Right renal pelvis (tissue), 4 donors: ENCODE measurements around the gene MCC. TPM values are rescaled to one million over a fixed set of nuclear protein-coding genes. Genes with fewer than 3 reads are reported as not detected.

Experiments used
- DNase-seq, 4 donors: peaks; one replicate each; pipeline ENCODE4 v3.0.0-alpha.2; 2013; ENCODE audit warnings: low read depth in 4 of 4, low spot score in 3 of 4, missing footprints in 1 of 4
- polyA plus RNA-seq, 4 donors: library from polyadenylated mRNA; unstranded; fragments of 120-200 nt; gene quantifications; one replicate each; pipeline ENCODE4 v1.2.1, GENCODE V29; 2013; ENCODE audit not compliant: insufficient read length in 4 of 4

The MCC gene
- polyA plus RNA-seq, 4 donors, result 27.6 to 34.8 (median 32.4) TPM

GRCh38 chr5:113278976-113279375 lies 209.3 kb downstream of the MCC start:
- DNase-seq, result no peak

- no peak for DNase-seq
Measured at GRCh38 chr5:113276493-113276892, 211.8 kb downstream of the MCC start.

- no peak for DNase-seq
Measured at GRCh38 chr5:113276001-113276400, 212.3 kb downstream of the MCC start.

- no peak for DNase-seq
Measured at GRCh38 chr5:113274836-113275414, 213.3 kb downstream of the MCC start.

GRCh38 chr5:113273948-113274347 lies 214.3 kb downstream of the MCC start:
- DNase-seq, result no peak

DNA sequence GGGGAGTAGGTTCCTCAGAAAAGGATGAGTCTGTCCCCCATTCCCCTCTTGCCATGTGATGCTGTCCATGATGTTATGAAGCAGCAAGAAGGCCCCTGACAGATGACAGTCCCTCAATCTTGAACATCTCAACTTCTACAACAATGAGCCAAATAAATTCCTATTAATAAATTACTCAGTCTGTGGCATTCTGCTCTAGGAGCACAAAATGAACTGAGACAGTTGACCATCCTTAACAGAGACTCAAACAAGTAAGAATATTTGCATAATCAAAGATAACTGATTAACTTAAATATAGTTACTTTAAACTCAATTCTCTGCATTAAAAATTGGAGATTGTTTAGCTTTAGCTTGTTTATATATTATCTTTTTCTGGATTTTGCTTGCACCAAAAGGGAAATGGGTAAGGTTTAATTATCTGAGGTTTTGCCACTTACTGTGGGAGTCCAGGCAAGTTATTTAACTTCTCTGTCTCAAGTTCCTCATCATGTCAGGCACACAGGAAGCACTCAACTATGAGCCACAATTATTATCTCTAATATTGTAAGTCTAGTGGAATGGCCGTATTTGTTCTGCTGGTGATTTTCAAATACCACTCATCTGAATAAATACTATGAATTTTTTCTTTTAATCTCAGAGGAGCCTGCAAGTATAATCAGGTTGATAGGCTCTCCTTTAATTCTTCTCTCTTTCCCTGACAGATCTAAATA lies 216.4 kb downstream of the MCC start:
- DNase-seq, result no peak

GRCh38 chr5:113271015-113271414 lies 217.2 kb downstream of the MCC start:
- DNase-seq, result no peak

DNA sequence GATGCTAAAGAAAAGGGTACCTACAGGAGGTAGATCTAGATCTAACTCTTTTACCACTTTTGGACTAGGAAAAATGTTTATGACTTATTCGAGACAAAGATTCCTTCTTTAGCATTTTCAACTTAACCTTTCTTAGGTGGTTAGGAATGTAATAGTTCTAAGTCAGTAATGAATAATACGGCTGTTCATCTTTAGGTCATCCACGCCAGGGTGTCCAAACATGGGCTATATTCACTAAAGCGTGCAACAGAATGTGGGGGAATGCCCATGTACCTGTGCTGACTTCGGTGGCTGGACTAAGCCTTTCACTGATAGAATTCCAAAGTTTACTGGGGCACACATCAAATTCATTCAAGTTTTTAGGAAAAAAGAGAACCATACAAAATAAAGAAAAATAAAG lies 218.2 kb downstream of the MCC start:
- DNase-seq, result no peak

- no peak for DNase-seq
Measured at GRCh38 chr5:113269023-113269997, 218.9 kb downstream of the MCC start.

GRCh38 chr5:113268232-113268631 lies 220.0 kb downstream of the MCC start:
- no peak for DNase-seq

GRCh38 chr5:113267361-113267900 lies 220.8 kb downstream of the MCC start:
- no peak for DNase-seq

DNA sequence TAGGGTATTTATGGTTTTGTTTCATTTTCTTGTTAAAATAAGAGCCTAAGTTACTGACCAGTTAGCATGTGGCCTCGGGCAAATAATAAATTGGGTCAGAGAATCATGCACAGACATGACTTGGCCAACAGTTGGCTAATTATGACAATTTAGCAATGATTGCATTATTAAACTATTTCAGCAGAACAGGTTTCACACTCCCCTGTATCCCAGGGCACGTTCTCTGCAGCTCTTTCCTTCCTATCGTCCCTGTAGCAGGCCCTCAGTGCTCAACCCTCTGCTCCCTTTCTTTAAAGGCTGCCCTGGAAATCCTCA lies 221.4 kb downstream of the MCC start:
- no peak for DNase-seq

GRCh38 chr5:113266227-113266912 lies 221.9 kb downstream of the MCC start:
- no peak for DNase-seq

DNA sequence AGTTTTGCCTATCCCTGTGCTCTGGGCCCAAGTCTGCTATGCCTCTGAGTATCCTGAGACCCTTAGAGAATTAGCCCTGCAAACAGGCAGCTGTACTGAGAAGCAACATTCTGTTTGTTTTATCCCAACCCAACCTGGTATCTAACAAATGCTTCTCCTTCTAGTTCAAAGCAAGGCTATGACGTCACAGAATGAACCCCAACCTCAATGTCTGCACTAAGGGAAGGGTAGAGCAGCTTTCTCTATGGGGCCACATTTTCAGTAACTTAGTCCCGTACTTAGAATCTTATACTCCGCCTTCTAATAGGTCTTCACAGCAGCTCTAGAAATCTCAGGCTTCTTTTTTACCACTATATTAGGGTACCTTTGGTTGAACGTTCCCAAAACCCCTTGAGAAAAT lies 223.1 kb downstream of the MCC start:
- no peak for DNase-seq

DNA sequence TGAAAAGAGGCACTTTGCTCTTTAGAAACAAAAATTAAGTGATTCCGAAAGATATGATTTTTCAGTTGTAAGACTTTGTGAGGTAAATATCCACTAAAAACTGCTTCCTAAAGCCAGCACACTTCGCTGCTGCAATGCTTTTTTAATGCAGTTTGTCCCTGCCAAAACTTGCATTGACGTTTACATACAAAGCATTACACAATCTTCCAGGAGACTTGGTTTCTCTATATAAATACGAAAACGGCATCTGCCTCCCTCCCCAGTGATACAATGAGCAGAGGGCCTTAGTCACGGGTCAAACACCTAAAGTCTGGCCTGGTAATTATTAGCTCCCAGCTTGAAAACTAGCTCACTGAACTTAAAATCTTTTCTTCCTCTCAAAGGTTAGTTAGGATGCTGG lies 224.2 kb downstream of the MCC start:
- no peak for DNase-seq

DNA sequence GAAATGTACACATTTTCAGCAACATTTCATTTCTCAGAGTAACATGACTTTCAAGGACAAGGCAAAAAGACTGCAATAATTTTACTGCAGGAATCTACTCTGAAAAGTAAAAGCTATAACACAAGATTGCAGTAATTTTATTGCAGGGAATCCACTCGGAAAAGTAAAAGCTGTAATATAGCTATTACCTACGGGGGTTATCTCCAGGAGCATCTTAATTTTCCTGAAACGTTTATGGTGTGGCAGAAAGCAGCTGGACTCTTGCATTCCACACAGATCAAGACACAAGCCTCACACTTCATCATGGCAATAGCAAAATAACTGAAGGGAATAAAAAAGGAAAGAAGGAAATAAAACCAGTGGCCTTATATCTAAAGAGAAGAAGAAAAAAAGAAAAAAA lies 224.7 kb downstream of the MCC start:
- no peak for DNase-seq

DNA sequence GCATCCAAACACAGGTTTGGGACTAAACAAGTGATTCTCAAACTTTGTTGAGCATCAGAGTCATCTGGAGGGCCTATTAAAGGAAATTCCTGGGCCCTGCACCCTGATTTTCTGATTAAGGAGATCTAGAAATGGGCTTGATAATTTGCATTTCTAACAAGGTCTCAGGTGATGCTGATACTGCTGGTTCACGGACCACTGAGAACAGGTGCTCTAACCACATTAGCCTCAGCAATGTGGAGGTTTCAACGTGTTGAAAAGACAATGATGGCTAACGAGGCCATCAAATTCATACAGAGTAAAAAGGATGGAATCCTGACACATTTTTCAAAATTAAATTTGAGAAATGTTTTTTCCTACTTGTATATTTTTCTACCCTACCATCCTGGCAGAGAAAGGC lies 225.6 kb downstream of the MCC start:
- no peak for DNase-seq

- no peak for DNase-seq
Measured at GRCh38 chr5:113259034-113259433, 229.2 kb downstream of the MCC start.

- no peak for DNase-seq
Measured at GRCh38 chr5:113257545-113257944, 230.7 kb downstream of the MCC start.

- DNase-seq, result no peak
Measured at GRCh38 chr5:113256671-113257452, 231.4 kb downstream of the MCC start.
